Esophagus muscularis mucosa (tissue), 3 donors: ENCODE results near the gene VSX1.

Source experiments
- CTCF ChIP-seq, 3 experiments: fragments of 200-600 bp in 2 of 3; fragments of 450-650 bp in 1 of 3; sonication (generic) in 2 of 3; IDR thresholded peaks; one replicate each; pipeline ENCODE4 v1.5.1; 2017 to 2019; ENCODE audit warnings: antibody characterized with exemption in 3 of 3, mild to moderate bottlenecking in 2 of 3, moderate library complexity in 1 of 3
- POLR2A ChIP-seq: fragments of 450-650 bp; IDR thresholded peaks from one replicate; pipeline ENCODE4 v1.6.1; 2017; ENCODE audit warnings: antibody characterized with exemption, moderate library complexity, mild to moderate bottlenecking, low read depth

GRCh38 chr20:25035921-25036320, 46.0 kb downstream of the VSX1 start:
- TF ChIP-seq POLR2A (no peak), CTCF (IDR thresholded peaks at IDR 0.05) (no peak)
